ENCODE results near the gene PPIL6. TPM values are rescaled to one million over a fixed set of nuclear protein-coding genes. Genes with fewer than 3 reads are reported as not detected.

PPIL6 gene
- total RNA-seq, 1 experiment from 2014 or later: 0.62 TPM

- H3K9me3 ChIP-seq (ENCODE audit: low read length): no peaks in the 10 kb centered on the region
- peaks cover 18% of the 10 kb centered on the region; the same call in 1 of the 2 replicates for H3K4me1 ChIP-seq (ENCODE audit: insufficient read depth, low read length)
- H3K27ac ChIP-seq (ENCODE audit: low read length): peak within 1 kb of the TSS; percentile 48; the same call in 1 of the 2 replicates
- no peaks in the 10 kb centered on the region for H3F3A ChIP-seq (ENCODE audit: low read length, unreplicated experiment)
- H3K79me2 ChIP-seq (ENCODE audit: low read length): no peaks in the 10 kb centered on the region
- peak within 1 kb of the TSS; percentile 89 for H2AFZ ChIP-seq (ENCODE audit: low read length)
- peak within 1 kb of the TSS; percentile 60 for H3K9ac ChIP-seq (ENCODE audit: low read length)
- TF ChIP-seq EZH2 (IDR thresholded peaks at IDR 0.05; ENCODE audit: low read length, unreplicated experiment) (no peak), CTCF (conservative IDR thresholded peaks at IDR 0.05; ENCODE audit: low read depth, low read length) (no peak), EZH2phosphoT487 (IDR thresholded peaks at IDR 0.05; ENCODE audit: borderline replicate concordance, low read length) (no peak)
- intact Hi-C loops (cut with micrococcal nuclease): loop anchor here (1.0 kb wide), 1 partner anchor 14 kb away; no protein-coding TSS in a partner anchor
- DNase-seq: peak; percentile 47
- no peaks in the 10 kb centered on the region for H3K27me3 ChIP-seq (ENCODE audit: low read length)
- no peaks in the 10 kb centered on the region for H3K36me3 ChIP-seq (ENCODE audit: low read depth, low read length)
- H4K20me1 ChIP-seq (ENCODE audit: low read length): no peaks in the 10 kb centered on the region
- ATAC-seq: peak; percentile 60
- ChIA-PET CTCF (no interaction called here), POLR2A (ENCODE audit: unreplicated experiment) (no interaction called here)
- no peaks in the 10 kb centered on the region for H3K9me2 ChIP-seq (replicated peaks; ENCODE audit: low read length)
- peak within 1 kb of the TSS; percentile 92 for H3K4me2 ChIP-seq (ENCODE audit: low read length)
- BruUV-seq (replicated peaks): no TSS peak
- H3K4me3 ChIP-seq (ENCODE audit: low read length): peak within 1 kb of the TSS; percentile 84
These were observed 15.1 kb upstream of the PPIL6 start, which contains the start of gene MICAL1 for GRCh38 chr6:109455437-109456110. MICAL1 (minus strand) TSS chr6:109455772; CDS start chr6:109454196, 1,576 bp downstream.

- Histone ChIP-seq H3K9ac (ENCODE audit: low read length) (peak overlapping the region; percentile 60), H3K9me2 (replicated peaks; ENCODE audit: low read length) (no peaks in the 10 kb centered on the region), H4K20me1 (ENCODE audit: low read length) (no peaks in the 10 kb centered on the region), H3K4me1 (ENCODE audit: insufficient read depth, low read length) (peaks cover 18% of the 10 kb centered on the region; the same call in 1 of the 2 replicates), H2AFZ (ENCODE audit: low read length) (peak overlapping the region; percentile 89), H3K27ac (ENCODE audit: low read length) (no peak overlapping the region), H3K4me2 (ENCODE audit: low read length) (peak overlapping the region; percentile 89), H3F3A (ENCODE audit: low read length, unreplicated experiment) (no peaks in the 10 kb centered on the region), H3K9me3 (ENCODE audit: low read length) (no peaks in the 10 kb centered on the region), H3K36me3 (ENCODE audit: low read depth, low read length) (no peaks in the 10 kb centered on the region), H3K79me2 (ENCODE audit: low read length) (no peaks in the 10 kb centered on the region), H3K27me3 (ENCODE audit: low read length) (no peaks in the 10 kb centered on the region), H3K4me3 (ENCODE audit: low read length) (peak overlapping the region; percentile 84)
- ChIA-PET POLR2A (ENCODE audit: unreplicated experiment) (no interaction called here), CTCF (no interaction called here)
- no peak for DNase-seq
- intact Hi-C loops (cut with micrococcal nuclease): loop anchor here (1.0 kb wide), 1 partner anchor 13 kb away; no protein-coding TSS in a partner anchor
- TSS peak; percentile 24 for BruUV-seq (replicated peaks)
- TF ChIP-seq EZH2phosphoT487 (IDR thresholded peaks at IDR 0.05; ENCODE audit: borderline replicate concordance, low read length) (no peak), EZH2 (IDR thresholded peaks at IDR 0.05; ENCODE audit: low read length, unreplicated experiment) (no peak), CTCF (conservative IDR thresholded peaks at IDR 0.05; ENCODE audit: low read depth, low read length) (no peak)
- peak; percentile 6 for ATAC-seq
These were observed 14.3 kb upstream of the PPIL6 start for GRCh38 chr6:109454496-109455436.
